ENCODE data around the gene NLRP10.
"Not testable (repeated sequence)": the region's sequence is repeated elsewhere in the genome, so short reads cannot be mapped to it uniquely, and the experiment has no call there.

Gene NLRP10

GRCh38 chr11:7965386-7965785, at the start of gene NLRP10:
TSS of gene NLRP10 (minus strand) at chr11:7965447. CDS start at chr11:7963495, 1,952 bp downstream.
- DNase-seq: no peak

DNA sequence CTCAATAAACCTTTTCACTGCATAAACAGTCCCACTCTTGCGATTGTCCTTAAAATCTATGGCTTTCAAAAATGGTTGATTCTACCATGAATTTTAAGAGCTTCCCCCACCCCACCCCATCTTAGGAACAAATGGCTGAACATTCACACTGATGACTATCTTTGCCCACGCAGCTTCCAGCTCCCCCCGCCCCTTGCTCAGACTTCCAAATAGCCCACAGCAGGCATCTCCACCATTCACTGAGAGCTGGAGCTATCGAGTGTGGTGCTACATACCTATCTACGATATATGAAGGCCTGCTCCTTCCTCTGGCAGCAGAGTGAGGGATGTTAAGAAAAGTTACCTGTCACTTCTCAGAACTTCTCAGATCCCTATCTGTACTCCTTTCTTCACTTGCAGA, 48.6 kb upstream of the NLRP10 start:
- peak; percentile 7 for DNase-seq

- DNase-seq: no peak
These were observed 46.8 kb upstream of the NLRP10 start for GRCh38 chr11:8011981-8012444.

DNA sequence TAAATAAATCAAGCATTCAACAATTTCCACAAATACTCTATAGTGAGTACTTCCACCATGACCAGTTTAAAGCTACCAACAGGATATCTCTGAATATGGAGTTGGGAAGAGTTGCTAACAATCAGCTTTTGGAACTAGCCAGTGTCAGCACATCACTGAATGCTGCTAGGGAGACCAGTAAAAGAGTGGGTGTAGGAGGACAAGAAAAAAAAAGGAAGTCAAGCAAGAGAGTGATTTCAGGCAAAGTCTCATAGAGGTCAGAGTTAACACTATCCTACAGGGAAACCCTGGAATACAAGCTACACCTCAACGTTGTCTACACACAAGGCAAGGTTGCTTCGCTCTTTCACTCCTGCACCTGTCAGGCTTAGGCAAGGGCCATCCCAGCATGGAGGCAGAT, 46.1 kb upstream of the NLRP10 start:
- no peak for DNase-seq

- DNase-seq: no peak
These were observed 44.6 kb upstream of the NLRP10 start for GRCh38 chr11:8009856-8010255.

DNA sequence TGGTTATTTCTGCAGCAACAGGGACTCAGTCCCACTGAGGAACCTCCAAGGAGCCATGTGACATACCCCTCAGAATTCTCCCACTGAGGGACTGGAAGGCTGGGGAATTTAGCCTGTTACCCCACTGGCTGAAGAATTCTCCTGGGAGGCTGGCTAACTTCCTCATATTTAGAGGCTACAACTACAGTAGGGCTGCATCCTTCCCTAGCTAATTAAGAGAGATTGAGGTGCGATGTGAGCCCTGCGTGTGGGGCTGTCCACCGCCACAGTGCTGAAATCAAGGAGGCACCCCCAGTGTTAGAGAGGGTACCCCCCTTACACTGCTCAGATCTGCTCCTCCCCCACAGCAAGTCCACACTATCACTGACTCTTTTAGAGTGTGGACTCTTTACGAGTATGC, 43.0 kb upstream of the NLRP10 start:
- DNase-seq: peak; percentile 8

- DNase-seq: peak; percentile 66
These were observed 41.2 kb upstream of the NLRP10 start for GRCh38 chr11:8006349-8006977.

DNA sequence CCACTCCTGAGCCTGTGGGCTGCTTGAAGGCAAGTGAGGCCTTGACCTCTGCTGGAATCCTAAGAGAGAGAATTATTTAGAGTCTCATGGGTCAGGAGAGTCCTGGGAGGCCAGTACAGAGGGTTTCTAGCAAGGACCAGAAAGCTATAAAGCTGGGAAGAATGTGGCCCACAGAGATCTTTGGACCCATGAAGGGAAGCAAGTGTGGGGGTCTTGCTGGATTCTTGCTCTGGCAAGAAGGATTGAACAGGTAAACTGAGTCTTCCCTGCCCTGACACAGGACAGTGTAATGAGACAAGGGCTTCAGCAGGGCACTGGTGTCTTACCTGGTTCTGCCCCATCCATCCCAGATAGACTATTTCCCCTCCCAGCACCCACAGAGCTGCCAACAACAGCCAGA, 40.3 kb upstream of the NLRP10 start:
- no peak for DNase-seq

DNA sequence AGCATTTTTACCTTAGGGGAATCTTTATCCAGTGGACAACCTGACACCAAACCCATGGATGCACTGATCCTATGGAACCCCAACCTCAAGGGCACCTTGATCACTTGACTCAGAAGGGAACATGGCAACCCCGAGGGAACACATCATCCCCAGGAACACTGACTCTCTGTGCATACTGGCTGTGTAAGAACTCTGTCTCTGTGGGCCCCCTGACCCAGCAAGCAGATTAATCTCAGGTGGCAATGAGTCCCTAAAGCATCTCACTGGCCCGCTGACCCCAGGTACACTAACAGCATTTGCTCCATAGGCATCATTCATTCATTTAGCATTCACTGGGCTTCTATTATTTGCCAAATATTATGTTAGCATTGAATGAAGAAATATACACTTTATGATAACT, 38.8 kb upstream of the NLRP10 start:
- no peak for DNase-seq

DNA sequence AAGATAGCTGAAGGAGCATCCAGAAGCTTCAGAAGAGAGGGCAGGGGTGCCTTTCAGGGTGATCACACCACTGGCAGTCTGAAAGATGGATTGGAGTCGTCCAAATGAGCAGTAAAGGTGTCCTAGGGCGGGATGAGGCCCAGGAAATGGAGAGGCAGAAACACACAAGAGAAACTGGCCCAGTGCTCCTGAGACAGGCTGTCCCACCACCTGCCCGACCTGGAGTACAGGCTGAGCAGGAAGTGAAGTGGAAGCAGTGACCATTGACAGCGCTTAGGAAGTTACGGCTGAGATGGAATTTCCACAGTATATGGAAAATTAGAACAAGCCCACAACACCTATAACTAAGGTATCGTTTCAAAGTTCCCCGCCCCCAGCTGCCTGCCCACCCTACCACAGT, 37.9 kb upstream of the NLRP10 start:
- no peak for DNase-seq

GRCh38 chr11:8002676-8003075, 37.4 kb upstream of the NLRP10 start:
- no peak for DNase-seq

- DNase-seq: no peak
These were observed 35.1 kb upstream of the NLRP10 start for GRCh38 chr11:8000390-8000789.

DNA sequence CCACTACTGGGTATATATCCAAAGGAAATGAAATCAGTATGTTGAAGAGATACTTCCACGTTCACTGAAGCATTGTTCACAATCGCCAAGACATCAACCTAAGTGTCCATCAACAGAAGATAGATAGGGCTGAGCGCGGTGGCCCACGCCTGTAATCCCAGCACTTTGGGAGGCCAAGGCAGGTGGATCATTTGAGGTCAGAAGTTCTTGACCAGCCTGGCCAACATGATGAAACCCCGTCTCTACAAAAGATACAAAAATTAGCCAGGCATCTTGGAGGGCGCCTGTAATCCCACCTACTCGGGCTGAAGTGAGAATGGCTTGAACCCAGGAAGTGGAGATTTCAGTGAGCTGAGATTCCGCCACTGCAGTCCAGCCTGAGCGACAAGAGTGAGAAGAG, 34.5 kb upstream of the NLRP10 start:
- no peak for DNase-seq

- no peak for DNase-seq
These were observed 29.5 kb upstream of the NLRP10 start for GRCh38 chr11:7994581-7995278.

DNA sequence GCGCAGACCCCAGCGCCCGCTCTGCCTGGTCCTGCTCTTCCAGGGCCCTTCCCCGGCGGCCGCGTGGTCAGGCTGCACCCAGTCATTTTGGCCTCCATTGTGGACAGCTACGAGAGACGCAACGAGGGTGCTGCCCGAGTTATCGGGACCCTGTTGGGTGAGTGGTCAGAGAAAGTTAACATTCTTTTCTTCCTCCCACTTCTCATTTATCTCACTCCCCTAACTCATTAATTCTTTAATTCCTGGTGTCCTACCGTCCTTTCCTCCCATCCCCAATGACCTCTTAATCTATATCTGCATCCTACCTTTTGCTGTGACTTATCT, 22.3 kb upstream of the NLRP10 start:
- not testable (repeated sequence) for DNase-seq

DNA sequence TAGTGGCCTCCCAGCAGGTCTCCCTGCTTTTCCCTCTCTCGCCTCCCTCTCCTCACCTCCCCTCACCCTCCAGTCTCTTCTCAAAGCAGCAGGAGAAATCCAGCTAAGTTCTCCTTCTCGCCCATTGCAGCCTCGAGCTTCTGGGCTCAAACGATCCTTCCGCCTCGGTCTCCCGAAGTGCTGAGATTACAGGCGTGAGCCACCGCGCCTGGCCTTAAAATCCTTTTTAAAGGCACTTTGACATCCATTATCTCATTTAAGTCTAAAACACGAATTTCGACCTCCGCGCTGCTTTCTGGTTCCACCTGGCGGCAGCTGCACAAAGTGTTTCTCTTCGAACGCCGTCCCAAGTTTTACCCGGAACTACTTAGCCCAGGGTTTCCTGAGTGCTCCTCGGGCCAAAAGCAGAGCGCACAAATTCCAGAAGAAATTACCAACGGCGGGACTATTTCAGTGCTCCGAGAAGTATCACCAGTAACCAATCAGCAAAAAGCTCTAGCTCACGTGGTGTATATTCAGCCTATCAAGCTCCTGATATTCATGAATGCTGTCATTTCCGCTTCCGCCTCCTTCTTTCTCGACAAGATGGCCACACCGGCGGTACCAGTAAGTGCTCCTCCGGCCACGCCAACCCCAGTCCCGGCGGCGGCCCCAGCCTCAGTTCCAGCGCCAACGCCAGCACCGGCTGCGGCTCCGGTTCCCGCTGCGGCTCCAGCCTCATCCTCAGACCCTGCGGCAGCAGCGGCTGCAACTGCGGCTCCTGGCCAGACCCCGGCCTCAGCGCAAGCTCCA, 21.7 kb upstream of the NLRP10 start, which contains the start of gene EIF3F:
EIF3F (plus strand) TSS at position 570 of the 792 bp plus-strand sequence; CDS start at position 586, 16 bp downstream.
- DNase-seq: peak; percentile 97

DNA sequence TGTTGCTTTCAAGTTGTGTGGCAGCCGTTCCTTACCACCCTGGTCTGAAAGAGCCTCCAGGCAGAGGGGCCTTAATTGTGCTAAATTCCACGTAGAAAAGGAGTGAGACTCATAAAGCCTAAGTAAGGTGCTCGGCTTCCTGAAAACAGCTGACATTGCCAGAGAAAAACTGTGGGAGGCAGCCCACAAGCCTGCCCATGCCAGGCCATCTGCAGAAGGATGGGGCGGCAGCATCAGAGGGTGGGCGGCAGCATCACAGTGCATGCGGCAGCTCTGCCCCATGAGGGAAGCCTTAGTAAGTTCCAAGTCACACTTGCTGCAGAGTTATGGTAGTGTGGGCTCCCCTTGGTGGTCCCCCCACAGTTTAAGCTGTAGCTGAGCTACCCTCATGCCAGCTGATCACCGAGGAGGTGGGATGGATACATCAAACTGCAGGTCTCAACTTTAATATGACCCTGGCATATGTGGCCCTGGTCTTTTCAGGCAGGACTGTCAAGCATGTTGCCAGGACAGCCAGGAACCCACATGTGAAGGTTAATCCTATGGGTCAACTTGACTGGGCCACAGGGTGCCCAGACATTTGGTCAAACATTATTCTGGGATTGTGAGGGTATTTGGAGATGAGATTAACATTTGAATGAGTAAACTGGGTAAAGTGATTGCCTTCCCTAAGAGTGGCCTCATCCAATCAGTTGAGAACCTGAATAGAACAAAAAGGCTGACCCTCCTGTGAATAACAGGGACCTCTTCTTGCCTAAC, 18.8 kb upstream of the NLRP10 start:
- DNase-seq: no peak

- DNase-seq: no peak
These were observed 17.4 kb upstream of the NLRP10 start for GRCh38 chr11:7982582-7983119.

DNA sequence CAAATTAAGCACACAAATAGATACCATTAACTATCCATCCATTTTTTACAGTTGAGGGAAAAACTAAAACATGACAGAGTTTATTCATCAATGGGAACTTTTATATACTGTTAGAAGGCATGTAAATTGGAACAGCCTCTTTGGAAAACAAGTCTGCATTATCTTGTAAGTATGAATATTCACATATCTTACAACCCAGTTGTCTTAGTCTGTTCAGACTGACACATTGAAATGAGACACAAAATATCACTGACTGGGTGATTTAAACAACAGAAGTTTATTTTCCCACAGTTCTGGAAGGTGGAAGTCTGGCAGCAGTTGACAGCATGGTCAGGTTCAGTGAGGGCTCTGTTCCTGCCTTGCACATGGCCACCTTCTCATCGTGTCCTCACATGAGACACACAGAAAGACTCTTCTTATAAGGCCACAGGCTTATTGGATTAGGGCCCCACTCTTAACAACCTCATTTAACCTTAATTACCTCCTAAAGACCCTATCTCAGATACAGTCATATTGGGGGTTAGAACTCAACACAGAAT, 16.4 kb upstream of the NLRP10 start:
- no peak for DNase-seq

GRCh38 chr11:7977232-7977917, 12.1 kb upstream of the NLRP10 start:
- no peak for DNase-seq

GRCh38 chr11:7974668-7975067, 9.4 kb upstream of the NLRP10 start:
- DNase-seq: no peak

GRCh38 chr11:7973011-7973410, 7.8 kb upstream of the NLRP10 start:
- DNase-seq: no peak
